Mucosa of descending colon (tissue), 3 donors: Measurements from ENCODE around the gene SYNJ2. TPM values are rescaled to one million over a fixed set of nuclear protein-coding genes. Genes with fewer than 3 reads are reported as not detected.
"Not testable (repeated sequence)": the region's sequence is repeated elsewhere in the genome, so short reads cannot be mapped to it uniquely, and the experiment has no call there.

Experiments used
- ATAC-seq: fragments of 200-7000 bp; cut with Tn5 transposase; one replicate; pipeline ENCODE4 v1.9.1; 2020; ENCODE audit warnings: mild to moderate bottlenecking, moderate library complexity
- DNase-seq, 3 donors: peaks; one replicate each; pipeline ENCODE4 v3.0.0-alpha.2; 2020
- H3K36me3 ChIP-seq: fragments of 200-600 bp; one replicate; pipeline ENCODE4 v1.8.0; 2021; ENCODE audit warnings: low read depth, mild to moderate bottlenecking
- H3K4me1 ChIP-seq: fragments of 200-600 bp; one replicate; pipeline ENCODE4 v1.8.0; 2021; ENCODE audit warnings: low read depth, mild to moderate bottlenecking
- H3K4me3 ChIP-seq: fragments of 200-600 bp; one replicate; pipeline ENCODE4 v1.8.0; 2021; ENCODE audit warnings: mild to moderate bottlenecking
- H3K9me3 ChIP-seq: fragments of 200-600 bp; one replicate; pipeline ENCODE4 v1.8.0; 2021; ENCODE audit warnings: mild to moderate bottlenecking
- CTCF ChIP-seq: fragments of 200-600 bp; IDR thresholded peaks from one replicate; pipeline ENCODE4 v1.8.0; 2022; ENCODE audit warnings: antibody characterized with exemption, mild to moderate bottlenecking
- intact Hi-C, 2 donors: fragments of 100-400 bp; cut with DNase I in 1 of 2; cut with micrococcal nuclease in 1 of 2; formaldehyde crosslinking; loops; one replicate each; pipeline versions ENCODE4 v1.11.0 to v1.11.1; 2022; cut with DNase I, micrococcal nuclease
- long read RNA-seq, 2 donors: library from polyadenylated mRNA; unstranded; transcript quantifications; one replicate each; pipeline ENCODE4 v2.0.0, GENCODE V29; 2019 to 2021
- total RNA-seq, 3 donors: library from RNA; stranded (reverse); fragmentation: NEBNext Ultra II Directional in 2 of 3; extraction: Animal tissue kit (Norgen Biotek cat#: 25700) in 2 of 3; gene quantifications; one replicate each; pipeline versions ENCODE4 v1.2.1 to v1.2.4, GENCODE V29; 2021 to 2023
- donor health status: DM: no; HTN: no; CAD: no; lungs with moderate emphysema.
- donor health status: DM: no; HTN: no; CAD: no.
- donor health status: DM: no; HTN: yes; CAD: no.

SYNJ2 gene
- total RNA-seq: 10 to 100 TPM; 28.3 to 45.9 (median 39.6) TPM
- long read RNA-seq, donor 1, full-length matches to known transcripts: 3 of 17 reads
- long read RNA-seq, donor 1, partial matches to known transcripts: 11 of 17 reads
- long read RNA-seq, donor 1, other reads (novel, unspliced or antisense): 3 of 17 reads
- long read RNA-seq, donor 2, transcript SYNJ2-203 (4 exons, 939 nt): major isoform, 7 of 14 reads
- long read RNA-seq, donor 2, partial matches to known transcripts: 4 of 14 reads
- long read RNA-seq, donor 2, other reads (novel, unspliced or antisense): 1 of 14 reads

GRCh38 chr6:157981395-157982101, at the start of gene SYNJ2:
Gene SYNJ2 (plus strand): TSS chr6:157981863. CDS start chr6:157981962, 99 bp downstream.
- peak within 1 kb of the TSS; percentile 94 for H3K4me3 ChIP-seq
- H3K9me3 ChIP-seq: no peaks in the 10 kb centered on the region
- peak; percentile 15 for TF ChIP-seq CTCF
- intact Hi-C loops: no loop called here
- peaks cover 9% of the 10 kb centered on the region for H3K4me1 ChIP-seq
- no peaks in the 10 kb centered on the region for H3K36me3 ChIP-seq
- DNase-seq: peak; percentile 89 to 93 (median 93)
- peak; percentile 94 for ATAC-seq

- Histone ChIP-seq H3K4me1 (no peaks in the 10 kb centered on the region), H3K4me3 (no peak overlapping the region), H3K9me3 (no peaks in the 10 kb centered on the region), H3K36me3 (no peaks in the 10 kb centered on the region)
- intact Hi-C loops: no loop called here
- ATAC-seq (no peak), DNase-seq (no peak)
- no peak for TF ChIP-seq CTCF
Observed at GRCh38 chr6:157935786-157936185, 45.9 kb upstream of the SYNJ2 start.

- no peak for TF ChIP-seq CTCF
- no peak for ATAC-seq
- Histone ChIP-seq H3K36me3 (no peaks in the 10 kb centered on the region), H3K4me3 (no peak overlapping the region), H3K4me1 (no peaks in the 10 kb centered on the region), H3K9me3 (no peaks in the 10 kb centered on the region)
- no peak for DNase-seq
- intact Hi-C loops: no loop called here
Observed at GRCh38 chr6:157937318-157937717, 44.3 kb upstream of the SYNJ2 start.

GRCh38 chr6:157937916-157938315, 43.7 kb upstream of the SYNJ2 start:
- ATAC-seq: no peak

GRCh38 chr6:157940375-157941036, 41.2 kb upstream of the SYNJ2 start:
- peak; percentile 72 for ATAC-seq
- DNase-seq, H3K36me3 ChIP-seq, H3K4me3 ChIP-seq, intact Hi-C loops, H3K9me3 ChIP-seq, H3K4me1 ChIP-seq: not testable (repeated sequence)

More at GRCh38 chr6:157937916-157938315, 43.7 kb upstream of the SYNJ2 start:
- no peaks in the 10 kb centered on the region for H3K4me1 ChIP-seq
- intact Hi-C loops: no loop called here
- TF ChIP-seq CTCF: no peak
- no peak overlapping the region for H3K4me3 ChIP-seq
- no peaks in the 10 kb centered on the region for H3K9me3 ChIP-seq
- no peaks in the 10 kb centered on the region for H3K36me3 ChIP-seq
- DNase-seq: no peak
